Measurements from ENCODE around the gene MIER3. TPM values are rescaled to one million over a fixed set of nuclear protein-coding genes. Genes with fewer than 3 reads are reported as not detected.

Gene MIER3
- total RNA-seq, 1 experiment from 2014 or later, result 6.5 TPM

GRCh38 chr5:56914678-56915077 is 37.2 kb downstream of the MIER3 start:
- Histone ChIP-seq H3F3A (ENCODE audit: low read length, unreplicated experiment) (no peaks in the 10 kb centered on the region), H3K36me3 (ENCODE audit: low read depth, low read length) (no peaks in the 10 kb centered on the region), H3K4me3 (ENCODE audit: low read length) (no peak overlapping the region), H3K9ac (ENCODE audit: low read length) (no peak overlapping the region), H2AFZ (ENCODE audit: low read length) (no peak overlapping the region), H4K20me1 (ENCODE audit: low read length) (no peaks in the 10 kb centered on the region), H3K4me1 (ENCODE audit: insufficient read depth, low read length) (no peaks in the 10 kb centered on the region; the same call in 1 of the 2 replicates), H3K9me3 (ENCODE audit: low read length) (no peaks in the 10 kb centered on the region), H3K27me3 (ENCODE audit: low read length) (no peaks in the 10 kb centered on the region), H3K4me2 (ENCODE audit: low read length) (no peak overlapping the region), H3K9me2 (replicated peaks; ENCODE audit: low read length) (no peaks in the 10 kb centered on the region), H3K79me2 (ENCODE audit: low read length) (peaks cover 14% of the 10 kb centered on the region; the same call in 1 of the 2 replicates), H3K27ac (ENCODE audit: low read length) (no peak overlapping the region)
- intact Hi-C loops (cut with micrococcal nuclease), result no loop called here
- no peak for DNase-seq
- no TSS peak for BruUV-seq (replicated peaks)
- ChIA-PET POLR2A (ENCODE audit: unreplicated experiment) (no interaction called here), CTCF (no interaction called here)
- TF ChIP-seq EZH2 (IDR thresholded peaks at IDR 0.05; ENCODE audit: low read length, unreplicated experiment) (no peak), EZH2phosphoT487 (IDR thresholded peaks at IDR 0.05; ENCODE audit: borderline replicate concordance, low read length) (no peak)
- TF ChIP-seq, protein P1, sequence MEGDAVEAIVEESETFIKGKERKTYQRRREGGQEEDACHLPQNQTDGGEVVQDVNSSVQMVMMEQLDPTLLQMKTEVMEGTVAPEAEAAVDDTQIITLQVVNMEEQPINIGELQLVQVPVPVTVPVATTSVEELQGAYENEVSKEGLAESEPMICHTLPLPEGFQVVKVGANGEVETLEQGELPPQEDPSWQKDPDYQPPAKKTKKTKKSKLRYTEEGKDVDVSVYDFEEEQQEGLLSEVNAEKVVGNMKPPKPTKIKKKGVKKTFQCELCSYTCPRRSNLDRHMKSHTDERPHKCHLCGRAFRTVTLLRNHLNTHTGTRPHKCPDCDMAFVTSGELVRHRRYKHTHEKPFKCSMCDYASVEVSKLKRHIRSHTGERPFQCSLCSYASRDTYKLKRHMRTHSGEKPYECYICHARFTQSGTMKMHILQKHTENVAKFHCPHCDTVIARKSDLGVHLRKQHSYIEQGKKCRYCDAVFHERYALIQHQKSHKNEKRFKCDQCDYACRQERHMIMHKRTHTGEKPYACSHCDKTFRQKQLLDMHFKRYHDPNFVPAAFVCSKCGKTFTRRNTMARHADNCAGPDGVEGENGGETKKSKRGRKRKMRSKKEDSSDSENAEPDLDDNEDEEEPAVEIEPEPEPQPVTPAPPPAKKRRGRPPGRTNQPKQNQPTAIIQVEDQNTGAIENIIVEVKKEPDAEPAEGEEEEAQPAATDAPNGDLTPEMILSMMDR (conservative IDR thresholded peaks at IDR 0.05; ENCODE audit: low read depth, low read length), result no peak
- ATAC-seq, result no peak

DNA sequence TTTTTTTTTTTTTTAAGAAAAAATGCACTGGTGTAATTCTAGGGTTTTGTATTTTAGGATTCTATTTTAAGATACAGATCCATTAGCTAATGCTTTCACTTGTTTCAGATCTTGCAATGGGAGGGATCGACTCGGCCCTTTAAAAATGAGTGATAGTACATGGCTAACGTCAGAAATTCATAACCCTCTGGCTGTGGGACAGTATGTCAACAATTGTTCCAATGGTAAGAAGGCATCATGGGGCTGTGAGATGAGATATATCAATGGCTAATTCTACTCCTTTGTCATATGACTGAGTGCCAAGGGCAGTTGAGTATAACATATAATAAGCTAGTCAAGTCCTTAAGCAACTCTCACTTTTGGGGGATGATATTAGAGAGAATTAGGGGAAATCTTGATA is 38.2 kb downstream of the MIER3 start:
- Histone ChIP-seq H3K9ac (ENCODE audit: low read length) (no peak overlapping the region), H3F3A (ENCODE audit: low read length, unreplicated experiment) (no peaks in the 10 kb centered on the region), H3K4me3 (ENCODE audit: low read length) (no peak overlapping the region), H4K20me1 (ENCODE audit: low read length) (no peaks in the 10 kb centered on the region), H2AFZ (ENCODE audit: low read length) (no peak overlapping the region), H3K4me2 (ENCODE audit: low read length) (no peak overlapping the region), H3K79me2 (ENCODE audit: low read length) (peaks cover 14% of the 10 kb centered on the region; the same call in 1 of the 2 replicates), H3K36me3 (ENCODE audit: low read depth, low read length) (no peaks in the 10 kb centered on the region), H3K27me3 (ENCODE audit: low read length) (no peaks in the 10 kb centered on the region), H3K27ac (ENCODE audit: low read length) (no peak overlapping the region), H3K9me3 (ENCODE audit: low read length) (no peaks in the 10 kb centered on the region), H3K4me1 (ENCODE audit: insufficient read depth, low read length) (peaks cover 1% of the 10 kb centered on the region), H3K9me2 (replicated peaks; ENCODE audit: low read length) (no peaks in the 10 kb centered on the region)
- TF ChIP-seq EZH2 (IDR thresholded peaks at IDR 0.05; ENCODE audit: low read length, unreplicated experiment), result no peak
- TF ChIP-seq, protein P1 (conservative IDR thresholded peaks at IDR 0.05; ENCODE audit: low read depth, low read length), result no peak
- no peak for TF ChIP-seq EZH2phosphoT487 (IDR thresholded peaks at IDR 0.05; ENCODE audit: borderline replicate concordance, low read length)
- intact Hi-C loops (cut with micrococcal nuclease), result no loop called here
- CTCF ChIA-PET, result no interaction called here
- ATAC-seq (no peak), DNase-seq (no peak)
- POLR2A ChIA-PET (ENCODE audit: unreplicated experiment), result no interaction called here
- no TSS peak for BruUV-seq (replicated peaks)

- no peaks in the 10 kb centered on the region for H3K27me3 ChIP-seq (ENCODE audit: low read length)
- H3K4me1 ChIP-seq (ENCODE audit: insufficient read depth, low read length), result peaks cover 6% of the 10 kb centered on the region
- ATAC-seq, result peak; percentile 8
- H3K9me3 ChIP-seq (ENCODE audit: low read length), result no peaks in the 10 kb centered on the region
- peak overlapping the region; percentile 69 for H3K27ac ChIP-seq (ENCODE audit: low read length)
- ChIA-PET CTCF (interaction anchor here (0.6 kb wide), 1 partner anchor 10 kb away, joined by 4 read pairs; no protein-coding TSS in a partner anchor), POLR2A (ENCODE audit: unreplicated experiment) (interaction anchor here (0.7 kb wide), 1 partner anchor 50 kb away, joined by 4 read pairs; no protein-coding TSS in a partner anchor)
- peak overlapping the region; percentile 81 for H2AFZ ChIP-seq (ENCODE audit: low read length)
- no peaks in the 10 kb centered on the region for H4K20me1 ChIP-seq (ENCODE audit: low read length)
- intact Hi-C loops (cut with micrococcal nuclease), result loop anchor here (1.0 kb wide), 1 partner anchor 42 kb away; the partner anchor contains the start of gene MIER3
- H3K79me2 ChIP-seq (ENCODE audit: low read length), result peaks cover 14% of the 10 kb centered on the region; the same call in 1 of the 2 replicates
- TF ChIP-seq EZH2 (IDR thresholded peaks at IDR 0.05; ENCODE audit: low read length, unreplicated experiment), result no peak
- TF ChIP-seq, protein P1 (conservative IDR thresholded peaks at IDR 0.05; ENCODE audit: low read depth, low read length), result no peak
- TF ChIP-seq EZH2phosphoT487 (IDR thresholded peaks at IDR 0.05; ENCODE audit: borderline replicate concordance, low read length), result no peak
- H3K36me3 ChIP-seq (ENCODE audit: low read depth, low read length), result no peaks in the 10 kb centered on the region
- no peaks in the 10 kb centered on the region for H3K9me2 ChIP-seq (replicated peaks; ENCODE audit: low read length)
- peak overlapping the region; percentile 83 for H3K4me3 ChIP-seq (ENCODE audit: low read length)
- BruUV-seq (replicated peaks), result TSS peak; percentile 81
- DNase-seq, result no peak
- peak overlapping the region; percentile 97 for H3K9ac ChIP-seq (ENCODE audit: low read length)
- peak overlapping the region; percentile 95 for H3K4me2 ChIP-seq (ENCODE audit: low read length)
- H3F3A ChIP-seq (ENCODE audit: low read length, unreplicated experiment), result no peaks in the 10 kb centered on the region
Measured at GRCh38 chr5:56910210-56910965, 41.5 kb downstream of the MIER3 start.
